Fibroblast of peridontal ligament (primary cell): ENCODE measurements around the gene CLK2.
A peak's percentile ranks its signal among the peaks of the same experiment; 100 is the strongest.
"Not testable (repeated sequence)": the region's sequence is repeated elsewhere in the genome, so short reads cannot be mapped to it uniquely, and the experiment has no call there.

Experiments used
- DNase-seq: peaks from one replicate; pipeline ENCODE4 v3.0.0-alpha.2; 2010; ENCODE audit errors: extremely low read depth

CLK2 gene

DNA sequence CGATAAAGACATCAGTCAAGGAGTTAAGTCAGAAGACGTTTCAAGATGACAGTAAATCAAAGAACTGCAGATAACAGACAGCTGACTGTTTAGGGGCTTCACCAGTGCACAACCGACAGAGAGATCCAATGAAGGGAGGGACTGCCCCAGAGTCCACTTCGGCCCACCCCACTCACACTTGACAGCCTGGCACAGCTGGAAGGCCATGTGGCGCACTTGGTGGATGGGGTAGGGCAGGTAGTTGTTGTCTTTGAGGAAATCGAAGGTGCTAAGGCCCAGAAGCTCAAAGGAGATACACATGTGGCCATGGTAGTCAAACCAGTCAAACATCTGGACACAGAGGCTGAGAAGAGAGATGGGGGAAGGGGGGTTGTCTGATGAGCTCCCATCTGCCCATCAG lies 6.8 kb downstream of the CLK2 start:
- no peak for DNase-seq

GRCh38 chr1:155263067-155263466 lies 10.2 kb downstream of the CLK2 start:
- DNase-seq = no peak

- peak; percentile 99 for DNase-seq
These were observed 11.2 kb downstream of the CLK2 start, which contains the start of gene SCAMP3 for GRCh38 chr1:155261852-155262673. Gene SCAMP3, minus strand, starts transcription at chr1:155262360. Its CDS starts 209 bp downstream, at chr1:155262151.

DNA sequence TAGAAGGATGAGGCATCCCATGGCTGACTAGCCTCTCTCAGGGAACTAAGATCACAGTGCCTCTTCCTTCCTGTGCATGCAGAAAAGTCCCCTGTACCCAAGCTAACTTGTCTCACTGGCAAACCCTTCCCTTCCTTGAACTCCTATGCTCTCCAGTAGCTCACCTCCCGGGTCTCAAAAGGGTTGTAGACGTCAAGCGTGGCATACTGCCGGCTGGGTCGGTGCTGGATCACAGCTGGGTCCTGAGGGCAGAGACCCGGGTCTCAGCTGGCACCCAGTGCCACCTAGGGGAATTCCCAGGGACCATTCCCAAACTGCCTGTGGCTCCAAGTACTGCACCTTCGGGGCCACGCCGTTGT lies 11.8 kb downstream of the CLK2 start:
- no peak for DNase-seq

DNA sequence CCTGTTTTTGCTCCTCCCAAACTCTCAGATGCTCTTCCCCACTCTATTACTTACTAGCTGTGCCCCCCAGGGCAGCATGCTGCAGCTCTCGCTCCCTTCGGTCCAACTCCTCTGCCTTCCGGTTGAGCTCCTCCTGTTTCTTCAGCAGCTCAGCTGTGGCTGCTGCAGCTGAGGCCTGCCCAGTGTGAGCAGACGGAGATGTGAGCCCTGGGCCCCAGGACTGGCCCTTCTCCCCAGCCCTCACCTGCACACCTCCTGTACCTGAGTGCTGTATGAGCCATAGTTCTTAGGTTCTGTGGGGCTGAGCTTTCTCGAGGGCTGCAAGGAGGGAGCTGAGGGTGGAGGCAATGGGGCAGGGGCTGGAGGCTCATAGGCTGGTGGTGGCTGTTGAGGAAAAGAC lies 13.0 kb downstream of the CLK2 start:
- no peak for DNase-seq

DNA sequence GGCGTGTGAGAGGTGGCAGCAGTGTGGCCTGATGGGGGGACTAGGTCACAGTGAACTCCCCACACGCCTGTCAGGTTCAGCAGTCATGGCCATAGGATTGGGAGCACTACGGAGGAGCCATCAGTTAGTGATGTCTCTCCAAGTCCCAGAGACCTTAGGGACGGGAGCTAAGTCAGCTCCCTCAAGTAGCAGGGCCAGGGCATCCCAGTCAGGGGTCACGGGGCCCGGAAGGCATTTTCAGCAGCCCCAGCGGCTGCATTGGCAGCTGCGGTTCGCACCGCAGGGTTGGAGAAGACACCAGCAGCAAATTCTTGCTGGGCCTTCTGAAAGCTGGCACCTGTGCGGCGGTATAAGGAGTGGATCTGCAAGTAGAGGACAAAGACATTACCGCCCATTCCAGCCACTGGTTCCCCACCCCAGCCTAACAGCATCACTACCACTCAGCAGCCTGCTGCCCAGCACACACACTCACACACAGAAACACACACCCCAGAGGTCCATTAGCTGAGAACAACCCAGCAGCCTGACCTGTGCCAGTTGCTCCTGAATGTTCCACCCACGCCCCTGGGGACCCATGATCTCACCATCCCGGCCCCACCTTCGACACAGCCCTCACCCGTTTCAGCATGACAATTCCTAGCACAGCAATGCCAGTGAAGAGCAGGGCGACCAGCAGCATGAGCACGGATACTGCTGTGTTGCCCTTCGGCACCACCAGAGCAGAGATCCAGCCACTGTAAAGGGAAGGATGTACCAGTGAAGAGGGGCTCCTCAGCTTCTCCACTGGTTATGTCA lies 17.0 kb downstream of the CLK2 start:
- DNase-seq = no peak

- DNase-seq = peak; percentile 76
These were observed 17.9 kb downstream of the CLK2 start, which contains the start of gene ENTREP3 for GRCh38 chr1:155255243-155256007. Gene ENTREP3, minus strand, starts transcription at chr1:155255483. Its CDS starts 606 bp downstream, at chr1:155254877.

- no peak for DNase-seq
These were observed 18.5 kb downstream of the CLK2 start for GRCh38 chr1:155254714-155255242.

DNA sequence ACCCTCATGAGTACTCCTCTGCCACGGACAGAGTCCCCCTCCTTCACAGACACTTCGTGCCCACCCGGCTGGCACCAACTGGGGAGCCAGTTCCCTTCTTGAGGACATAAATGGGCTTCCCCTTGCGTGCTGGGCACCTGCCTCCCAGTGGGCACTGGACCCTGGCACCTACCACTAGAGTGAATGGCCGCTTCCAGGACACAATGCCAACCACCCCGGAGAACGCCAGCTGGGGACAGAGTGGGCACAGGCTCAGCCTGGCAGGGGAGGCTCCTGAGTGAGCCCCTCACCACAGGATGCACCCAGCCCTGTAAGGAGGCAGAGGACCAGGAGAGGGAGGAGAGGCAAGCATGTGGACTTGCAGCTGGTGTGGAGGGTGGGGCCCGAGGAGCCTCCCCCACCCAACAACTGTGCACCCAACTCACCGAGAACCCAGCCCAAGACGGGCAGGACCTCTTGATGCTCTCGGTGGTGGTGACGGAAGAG lies 19.0 kb downstream of the CLK2 start:
- DNase-seq = no peak

GRCh38 chr1:155253797-155254196 lies 19.5 kb downstream of the CLK2 start:
- no peak for DNase-seq

GRCh38 chr1:155253208-155253607 lies 20.1 kb downstream of the CLK2 start:
- no peak for DNase-seq

DNA sequence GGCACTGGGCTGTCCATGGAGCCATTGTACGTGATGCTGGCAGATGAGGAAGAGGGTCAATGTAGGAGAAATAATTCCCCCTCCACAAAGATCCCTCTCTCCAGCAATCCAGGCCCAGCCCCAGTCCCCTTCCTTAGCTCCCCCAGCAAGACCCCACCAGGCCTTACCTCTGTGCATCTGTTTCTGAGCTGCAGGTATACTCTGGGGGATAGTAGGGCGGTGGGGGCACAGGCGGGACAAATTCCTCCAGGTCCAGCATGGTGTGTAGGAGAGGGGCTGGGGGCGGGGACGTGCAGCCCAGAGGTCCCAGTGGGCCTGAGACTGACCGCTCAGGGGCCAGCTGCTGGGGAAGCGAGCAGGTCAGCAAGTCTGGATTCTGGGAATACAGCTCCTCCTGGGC lies 21.7 kb downstream of the CLK2 start:
- no peak for DNase-seq

DNA sequence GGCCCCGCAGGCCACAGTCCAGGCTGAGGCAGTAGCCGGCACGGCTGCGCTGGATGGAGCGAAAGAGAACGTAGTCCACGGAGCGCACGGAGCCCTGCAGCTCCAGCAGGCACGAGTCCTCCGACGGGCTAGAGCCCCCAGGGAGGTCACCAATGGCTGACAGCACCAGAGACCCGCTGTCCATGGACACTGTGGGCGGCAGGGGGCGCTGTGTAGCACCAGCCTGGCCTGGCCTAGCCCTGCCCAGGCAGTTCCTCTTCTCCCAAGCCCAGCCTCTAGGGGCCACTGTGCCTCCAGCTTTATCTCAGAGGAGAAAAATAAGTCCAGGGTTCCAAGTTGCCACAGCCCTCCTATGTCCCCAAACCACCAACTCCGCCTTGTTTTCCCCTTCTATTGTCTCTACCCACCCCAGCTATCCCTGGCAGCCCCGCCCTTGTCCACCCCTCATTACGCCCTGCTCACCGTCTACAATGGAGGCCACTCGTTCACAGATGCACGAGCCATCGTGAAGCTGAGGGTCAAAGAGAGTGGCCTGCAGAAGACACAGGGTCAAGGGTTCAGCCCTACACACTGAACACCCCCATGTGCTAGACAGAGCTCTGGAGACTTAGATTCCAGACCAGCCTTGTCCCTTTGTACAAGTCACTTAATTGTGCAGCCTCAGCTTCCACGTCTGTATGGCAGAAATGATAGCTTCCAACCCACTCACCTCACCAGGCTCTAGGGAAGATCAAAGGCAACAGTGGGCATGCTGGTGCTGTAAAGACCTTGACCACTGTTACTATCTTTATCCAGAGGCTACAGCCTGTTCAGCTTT lies 22.5 kb downstream of the CLK2 start:
- DNase-seq = peak; percentile 91

- no peak for DNase-seq
These were observed 23.1 kb downstream of the CLK2 start for GRCh38 chr1:155250246-155250632.

DNA sequence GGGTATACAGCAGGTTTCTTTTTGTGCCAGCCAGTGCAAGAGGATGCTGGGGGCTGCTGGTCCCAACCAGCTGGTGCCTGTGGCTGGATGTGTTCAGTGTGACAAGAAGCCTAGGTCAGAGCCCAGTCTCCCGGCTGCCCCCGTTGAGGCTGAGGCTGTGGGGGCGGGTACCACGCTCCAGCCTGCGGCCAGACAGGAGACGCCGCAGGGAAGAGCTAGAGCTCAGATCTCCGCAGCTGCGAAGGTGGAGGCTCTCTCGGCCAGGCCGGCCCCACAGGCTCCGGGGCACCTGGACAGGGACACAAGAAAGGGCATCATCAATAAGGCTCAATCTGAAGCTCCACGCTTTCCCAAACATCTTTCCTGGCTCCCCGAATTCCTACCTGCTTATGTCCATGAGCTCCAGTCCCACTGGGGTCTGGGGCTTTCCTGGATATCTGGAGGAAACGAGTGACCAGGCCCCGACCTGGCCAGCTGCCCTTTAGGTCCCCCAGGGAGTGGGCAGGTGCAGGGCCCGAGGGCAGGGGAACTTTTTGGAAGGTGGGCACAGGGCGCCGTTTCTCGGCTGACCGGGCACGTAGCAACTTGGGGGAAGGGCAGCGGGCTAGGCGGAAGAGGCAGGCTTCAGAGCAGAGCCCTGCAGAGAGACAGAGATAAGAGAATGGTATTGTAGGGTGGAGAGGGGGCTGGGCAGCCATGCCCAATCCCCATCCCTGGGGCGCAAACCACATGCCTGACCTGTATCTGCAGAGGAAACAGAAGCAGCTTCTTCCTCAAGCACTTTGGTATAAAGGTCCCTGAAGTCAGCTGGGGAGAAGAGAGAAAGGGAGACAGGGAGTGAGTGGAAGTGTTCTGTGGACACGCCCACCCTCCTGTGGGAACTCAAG lies 25.4 kb downstream of the CLK2 start:
- no peak for DNase-seq

GRCh38 chr1:155246796-155247195 lies 26.5 kb downstream of the CLK2 start:
- DNase-seq = not testable (repeated sequence)

- DNase-seq = no peak
These were observed 28.2 kb downstream of the CLK2 start for GRCh38 chr1:155245163-155245524.

GRCh38 chr1:155244368-155245162 lies 28.7 kb downstream of the CLK2 start:
- DNase-seq = peak; percentile 99

DNA sequence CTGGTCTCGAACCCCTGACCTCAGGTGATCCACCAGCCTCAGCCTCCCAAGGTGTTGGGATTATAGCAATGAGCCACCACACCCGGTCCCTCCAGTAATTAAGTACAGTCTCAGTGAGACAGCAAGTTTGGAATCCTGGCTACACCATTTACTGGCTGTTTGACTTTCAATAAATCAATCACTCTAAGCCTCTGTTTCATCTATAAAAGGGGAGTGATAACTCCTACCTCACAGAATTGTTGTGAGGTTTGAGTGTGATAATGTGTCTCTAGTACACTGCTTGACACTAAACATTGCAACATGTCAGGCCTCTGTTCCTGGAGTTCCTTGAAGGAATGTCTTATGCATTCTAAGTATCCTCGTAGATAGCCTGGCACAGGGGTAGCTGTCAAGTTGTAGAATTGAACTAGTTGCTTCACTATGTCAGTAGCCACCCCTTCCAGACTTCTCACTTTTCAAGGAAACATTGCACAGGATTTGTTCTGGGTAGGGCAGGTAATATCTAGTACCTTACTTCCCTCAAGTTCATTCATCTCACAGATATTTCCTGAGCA lies 30.4 kb downstream of the CLK2 start:
- no peak for DNase-seq
